Embryonic facial prominence (tissue), 1 donor: ENCODE measurements around the gene PRSS22.

Experiments
- DNase-seq: peaks from one replicate; pipeline ENCODE4 v3.0.0-alpha.2; 2016; ENCODE audit errors: extremely low spot score

PRSS22 gene

GRCh38 chr16:2881783-2882649, 24.0 kb upstream of the PRSS22 start:
- no peak for DNase-seq

GRCh38 chr16:2879854-2880508, 22.0 kb upstream of the PRSS22 start:
- no peak for DNase-seq

DNA sequence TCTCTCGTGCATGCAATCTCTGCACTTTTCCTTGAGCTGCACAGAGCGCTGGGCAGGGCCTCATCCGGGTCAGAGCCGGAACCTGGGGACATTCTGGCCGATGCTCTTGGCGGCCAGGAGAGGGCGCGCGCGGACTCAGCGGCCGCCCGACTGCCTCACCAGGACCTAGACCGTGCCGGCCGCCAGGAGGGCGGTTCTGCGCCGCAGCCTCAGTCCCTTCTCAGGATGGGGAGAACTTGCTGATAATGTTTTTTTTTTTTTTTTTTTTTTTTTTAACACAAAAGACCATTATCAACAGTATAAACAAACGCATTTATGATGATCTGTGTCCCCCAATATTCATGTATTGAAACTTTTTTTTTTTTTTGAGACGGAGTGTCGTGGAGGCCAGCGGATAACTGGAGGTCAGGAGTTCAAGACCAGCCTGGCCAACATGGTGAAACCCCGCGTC, 17.0 kb upstream of the PRSS22 start:
- DNase-seq, result no peak

DNA sequence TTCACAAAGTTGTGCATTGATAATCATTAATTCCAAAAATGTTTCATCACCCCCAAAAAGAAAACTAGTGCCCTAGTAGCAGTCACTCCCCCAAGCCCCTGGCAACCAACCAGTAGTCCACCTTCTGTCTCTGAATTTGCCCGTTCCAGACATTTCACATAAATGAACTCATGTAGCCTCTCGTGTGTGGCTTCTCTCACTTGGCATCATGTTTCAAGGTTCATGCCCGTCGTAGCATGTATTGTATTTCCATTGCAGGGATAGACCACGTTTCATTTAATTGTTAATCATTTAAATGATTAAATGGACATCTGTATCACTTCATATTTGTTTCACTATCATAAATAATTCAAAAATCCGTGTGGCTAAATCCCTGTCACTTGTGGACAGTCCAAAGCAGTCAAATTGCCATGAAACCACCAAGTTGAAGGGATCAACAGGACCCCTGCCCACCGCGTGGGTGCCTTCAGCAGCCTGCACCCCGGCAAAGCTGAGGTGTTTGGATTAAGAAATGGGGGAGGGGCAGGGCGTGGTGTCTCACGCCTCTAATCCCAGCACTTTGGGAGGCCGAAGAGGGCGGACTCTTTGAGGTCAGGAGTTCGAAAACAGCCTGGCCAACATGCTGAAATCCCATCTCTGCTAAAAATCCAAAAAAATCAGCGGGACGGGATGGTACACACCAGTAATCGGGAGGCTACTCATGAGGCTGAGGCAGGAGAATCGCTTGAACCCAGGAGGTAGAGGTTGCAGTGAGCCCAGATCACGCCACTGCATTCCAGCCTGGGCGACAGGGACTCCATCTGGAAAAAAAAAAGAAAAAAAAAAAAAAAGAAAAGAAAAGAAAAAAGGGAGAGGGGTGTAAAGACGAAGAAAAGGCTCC, 16.3 kb upstream of the PRSS22 start:
- no peak for DNase-seq

DNA sequence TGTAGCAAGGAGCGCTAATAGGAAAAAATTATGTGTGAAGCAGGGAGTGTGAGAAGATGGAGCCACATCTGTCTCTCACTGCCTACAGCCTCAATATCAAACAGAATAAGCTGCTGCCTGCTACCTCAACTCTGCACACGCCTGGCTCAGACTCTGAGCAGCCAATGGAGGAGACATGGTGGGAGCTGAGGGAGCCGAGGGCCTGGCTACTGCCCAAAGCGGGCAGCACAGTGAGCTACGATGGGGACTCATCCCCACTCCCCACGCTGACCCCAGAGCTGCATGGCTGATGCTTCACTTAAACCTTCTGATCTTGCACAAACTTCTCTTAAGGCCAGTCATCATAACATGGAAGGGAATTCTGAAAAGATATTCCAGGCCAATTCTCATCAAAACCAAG, 14.0 kb upstream of the PRSS22 start:
- DNase-seq, result no peak

- DNase-seq, result peak; percentile 82
Measured at GRCh38 chr16:2867987-2868789, 10.2 kb upstream of the PRSS22 start.

GRCh38 chr16:2867661-2867986, 9.7 kb upstream of the PRSS22 start:
- DNase-seq, result no peak

DNA sequence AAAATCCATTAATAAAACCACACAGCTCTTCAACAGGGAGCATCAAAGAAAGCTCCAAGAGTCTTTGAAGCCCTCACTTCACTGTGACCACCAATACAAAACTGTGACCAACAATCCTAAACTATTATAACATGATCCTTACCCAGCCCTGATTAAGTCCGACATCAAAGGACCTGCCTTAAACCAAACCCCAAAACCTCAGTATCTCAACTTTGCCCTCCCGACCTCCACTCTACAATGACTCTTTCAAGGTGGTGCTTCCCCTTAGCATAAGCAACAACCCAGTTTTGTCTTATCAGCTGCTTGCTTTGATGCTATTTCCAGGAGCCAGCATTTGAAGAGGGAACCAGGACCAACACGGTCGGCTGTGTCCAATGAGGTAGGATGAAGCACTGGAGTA, 8.5 kb upstream of the PRSS22 start:
- no peak for DNase-seq

GRCh38 chr16:2865651-2866050, 7.7 kb upstream of the PRSS22 start:
- DNase-seq, result no peak

- DNase-seq, result no peak
Measured at GRCh38 chr16:2860826-2861567, 3.0 kb upstream of the PRSS22 start.

GRCh38 chr16:2859686-2860265, 1.8 kb upstream of the PRSS22 start:
- no peak for DNase-seq

- DNase-seq, result no peak
Measured at GRCh38 chr16:2858245-2859025, 465 bp upstream of the PRSS22 start.

GRCh38 chr16:2856686-2857450, 1.1 kb downstream of the PRSS22 start:
- DNase-seq, result no peak

DNA sequence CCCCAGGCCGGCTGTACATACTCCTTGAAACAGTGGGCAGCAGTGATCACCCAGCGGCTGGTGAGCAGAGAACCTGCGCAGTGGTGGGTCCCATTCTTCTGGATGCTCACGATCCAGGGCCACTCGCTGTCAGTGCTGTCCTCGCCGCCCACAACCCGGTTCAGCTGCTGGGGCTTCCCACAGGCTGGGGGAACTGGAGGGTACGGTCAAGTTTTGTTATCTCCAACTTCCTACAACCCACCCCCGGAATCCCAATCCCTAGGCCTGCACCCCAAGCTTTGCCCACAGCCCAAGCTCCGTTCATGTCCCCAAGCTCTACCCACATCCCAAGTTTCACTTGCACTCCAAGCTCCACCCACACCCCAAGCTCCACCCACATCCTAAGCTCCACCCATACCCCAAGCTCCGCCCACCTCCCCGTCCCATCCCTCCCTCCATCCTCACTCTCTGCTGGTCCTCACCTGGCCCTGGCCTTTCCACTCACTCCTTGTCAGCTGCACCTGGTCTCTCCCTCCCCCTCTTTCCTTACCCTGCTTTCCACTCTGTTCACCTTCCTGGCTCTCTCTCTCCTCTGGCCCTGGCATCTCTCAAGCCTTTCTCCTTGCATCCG, 1.8 kb downstream of the PRSS22 start:
- DNase-seq, result no peak

GRCh38 chr16:2855536-2855935, 2.4 kb downstream of the PRSS22 start:
- DNase-seq, result no peak

GRCh38 chr16:2854700-2855309, 3.2 kb downstream of the PRSS22 start:
- no peak for DNase-seq

- DNase-seq, result no peak
Measured at GRCh38 chr16:2853531-2854073, 4.4 kb downstream of the PRSS22 start.
